Psoas muscle (tissue), 8 donors: ENCODE results near the gene RABEP1. TPM values are rescaled to one million over a fixed set of nuclear protein-coding genes. Genes with fewer than 3 reads are reported as not detected.

Experiments used
- ATAC-seq, 4 donors: fragments of 200-7000 bp; cut with Tn5 transposase; one replicate each; pipeline ENCODE4 v1.9.1; 2020; ENCODE audit warnings: moderate library complexity in 3 of 4, mild to moderate bottlenecking in 2 of 4
- DNase-seq, 2 donors: peaks; one replicate each; pipeline ENCODE4 v3.0.0-alpha.2; 2020
- H3K27ac ChIP-seq: fragments of 200-600 bp; one replicate; pipeline ENCODE4 v1.8.0; 2022
- H3K27me3 ChIP-seq, 3 donors: fragments of 200-600 bp in 1 of 3; one replicate each; pipeline versions ENCODE4 v1.6.1 to v1.8.0; 2013 to 2022; ENCODE audit warnings: low read length in 2 of 3, mild to moderate bottlenecking in 2 of 3, moderate library complexity in 1 of 3; ENCODE audit not compliant: insufficient read depth in 3 of 3
- H3K36me3 ChIP-seq, 2 donors: fragments of 200-600 bp in 1 of 2; one replicate each; pipeline versions ENCODE4 v1.6.1 to v1.8.0; 2013 to 2022; ENCODE audit warnings: low read depth in 1 of 2, mild to moderate bottlenecking in 1 of 2, moderate library complexity in 1 of 2; ENCODE audit not compliant: insufficient read depth in 1 of 2
- H3K4me1 ChIP-seq: fragments of 200-600 bp; one replicate; pipeline ENCODE4 v1.8.0; 2022
- H3K4me3 ChIP-seq: fragments of 200-600 bp; one replicate; pipeline ENCODE4 v1.8.0; 2022; ENCODE audit warnings: mild to moderate bottlenecking
- H3K9me3 ChIP-seq: fragments of 200-600 bp; one replicate; pipeline ENCODE4 v1.8.0; 2022
- CTCF ChIP-seq: fragments of 200-600 bp; IDR thresholded peaks from one replicate; pipeline ENCODE4 v1.8.0; 2022; ENCODE audit warnings: antibody characterized with exemption
- WGBS, 3 donors: extraction: QIAGEN DNeasy Blood & Tissue Kit; methylation state at CpG; one replicate each; pipeline versions ENCODE4 v1.1.6 to v1.1.7; 2013; 5-methylcytosine and 5-hydroxymethylcytosine counted together
- intact Hi-C, 2 donors: fragments of 100-400 bp; cut with DNase I; formaldehyde crosslinking; loops; one replicate each; pipeline versions ENCODE4 v1.11.0 to v1.14.2; 2022
- polyA plus RNA-seq, 3 donors: library from polyadenylated mRNA; stranded (reverse); fragments of 200-250 nt; gene quantifications; one replicate each; pipeline ENCODE4 v1.2.3, GENCODE V29; 2013
- total RNA-seq, 4 donors: library from RNA; stranded (reverse); fragmentation: NEBNext Ultra II Directional in 2 of 4; extraction: Animal tissue kit (Norgen Biotek cat#: 25700) in 2 of 4; gene quantifications; one replicate each; pipeline versions ENCODE4 v1.2.1 to v1.2.4, GENCODE V29; 2021 to 2023
- donor health status: healthy with polysubstance abuse.
- donor health status: DM: no; HTN: no; CAD: no; lungs with moderate emphysema.
- donor health status: Bipolar disorder and iron deficiency.
- donor health status: healthy.
- donor health status: DM: yes; HTN: yes; CAD: no.
- donor health status: DM: no; HTN: no; CAD: no.
- donor health status: DM: no; HTN: no; CAD: no.
- donor health status: DM: yes; HTN: yes; CAD: no.

Gene RABEP1
- total and polyA plus RNA-seq, 7 donors = 33.4 to 106 (median 77.4) TPM

GRCh38 chr17:5354886-5355415, 72.9 kb downstream of the RABEP1 start:
- Histone ChIP-seq H3K27ac (no peak overlapping the region), H3K36me3 (peaks cover 0 to 98% of the 10 kb centered on the region in 2 donors), H3K9me3 (no peaks in the 10 kb centered on the region), H3K4me3 (no peak overlapping the region), H3K27me3 (no peaks in the 10 kb centered on the region), H3K4me1 (peaks cover 16% of the 10 kb centered on the region)
- intact Hi-C loops = loop anchor here in 1 of 2 donors (10.0 kb wide), 1 partner anchor 50 kb away; no protein-coding TSS in a partner anchor
- ATAC-seq (no peak), DNase-seq (no peak)
- no peak for TF ChIP-seq CTCF
- WGBS, 3 donors = 72 to 81% (median 77%) methylated on average over 2 of the region's 2 CpGs

GRCh38 chr17:5355421-5356129, 73.5 kb downstream of the RABEP1 start:
- Histone ChIP-seq H3K9me3 (no peaks in the 10 kb centered on the region), H3K27ac (peak overlapping the region; percentile 2), H3K4me1 (peaks cover 16% of the 10 kb centered on the region), H3K4me3 (no peak overlapping the region), H3K27me3 (no peaks in the 10 kb centered on the region), H3K36me3 (peaks cover 0 to 97% of the 10 kb centered on the region in 2 donors)
- no peak for TF ChIP-seq CTCF
- 36 to 56% (median 39%) methylated on average over 3 of the region's 3 CpGs for WGBS, 3 donors
- ATAC-seq (peak in 2 of 4 donors; percentile 44 to 60), DNase-seq (no peak)
- intact Hi-C loops = loop anchor here in 1 of 2 donors (10.0 kb wide), 1 partner anchor 49 kb away; no protein-coding TSS in a partner anchor

GRCh38 chr17:5361426-5361825, 79.3 kb downstream of the RABEP1 start:
- 68 to 73% (median 71%) methylated on average over 9 of the region's 9 CpGs for WGBS, 3 donors
- no peaks in the 10 kb centered on the region for H3K27me3 ChIP-seq
- ATAC-seq = no peak
- intact Hi-C loops = no loop called here
- no peak for TF ChIP-seq CTCF
- no peak overlapping the region for H3K27ac ChIP-seq
- H3K4me1 ChIP-seq = no peaks in the 10 kb centered on the region
- H3K36me3 ChIP-seq = peaks cover 10 to 93% of the 10 kb centered on the region in 2 donors
- no peaks in the 10 kb centered on the region for H3K9me3 ChIP-seq
- no peak overlapping the region for H3K4me3 ChIP-seq
- no peak for DNase-seq

- Histone ChIP-seq H3K4me3 (no peak overlapping the region), H3K4me1 (no peaks in the 10 kb centered on the region), H3K27ac (no peak overlapping the region), H3K36me3 (peaks cover 12 to 92% of the 10 kb centered on the region in 2 donors), H3K27me3 (no peaks in the 10 kb centered on the region), H3K9me3 (no peaks in the 10 kb centered on the region)
- no peak for TF ChIP-seq CTCF
- ATAC-seq (no peak), DNase-seq (no peak)
- intact Hi-C loops = no loop called here
- 72 to 80% (median 74%) methylated on average over 7 of the region's 7 CpGs for WGBS, 3 donors
Observed at GRCh38 chr17:5362162-5362811, 80.2 kb downstream of the RABEP1 start.
